ENCODE measurements around the gene VAV2.
"Not testable (repeated sequence)": the region's sequence is repeated elsewhere in the genome, so short reads cannot be mapped to it uniquely, and the experiment has no call there.

VAV2 gene

DNA sequence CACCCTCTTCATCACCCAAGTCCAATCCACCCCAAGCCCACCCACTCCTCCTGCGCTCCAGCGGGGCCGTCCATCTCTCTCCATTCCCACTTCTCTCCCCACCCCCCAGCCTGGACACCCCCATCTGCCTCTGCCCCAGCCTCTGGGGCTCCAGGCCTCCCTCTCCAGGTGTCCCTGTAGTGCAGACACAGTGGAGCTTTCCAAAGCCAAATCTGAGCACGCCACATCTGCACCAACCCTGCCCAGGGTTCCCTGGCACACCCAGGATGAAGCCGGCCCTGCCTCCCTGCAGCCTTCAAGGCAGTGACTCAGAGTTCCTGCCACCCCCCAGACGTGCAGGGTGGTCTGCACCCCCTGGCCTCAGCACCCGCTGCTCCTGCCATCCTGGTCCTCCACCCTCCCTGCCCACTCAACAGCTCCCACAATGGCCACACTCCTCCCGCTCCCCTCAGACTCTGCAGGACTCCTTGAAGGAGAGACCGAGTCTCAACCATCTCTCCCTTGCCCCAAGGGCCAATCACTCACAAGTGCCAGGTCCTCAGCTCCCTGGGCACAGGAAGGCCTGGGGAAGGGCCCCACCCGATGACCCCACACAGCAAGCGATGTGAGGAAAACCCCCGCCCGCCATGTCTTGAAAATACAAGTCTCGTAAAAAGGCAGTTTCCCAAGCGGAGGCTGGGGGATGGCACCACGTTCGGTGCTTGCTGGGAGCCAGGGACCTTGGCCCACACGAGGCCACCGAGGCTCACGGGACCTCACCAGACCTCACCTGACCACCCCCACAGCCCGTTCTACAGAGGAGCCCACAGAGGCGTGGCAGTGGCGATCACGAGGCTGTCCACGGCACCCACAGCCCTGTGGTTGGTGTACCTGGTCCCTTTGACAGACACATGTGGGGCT lies 22.2 kb downstream of the VAV2 start:
- DNase-seq (ENCODE audit: low read depth in 2 of 3, low spot score in 2 of 3): no peak

- no peak for DNase-seq (ENCODE audit: low read depth in 2 of 3, low spot score in 2 of 3)
Measured at GRCh38 chr9:133968966-133969617, 23.0 kb downstream of the VAV2 start.

GRCh38 chr9:133968428-133968827 lies 23.7 kb downstream of the VAV2 start:
- DNase-seq (ENCODE audit: low read depth in 2 of 3, low spot score in 2 of 3): no peak

DNA sequence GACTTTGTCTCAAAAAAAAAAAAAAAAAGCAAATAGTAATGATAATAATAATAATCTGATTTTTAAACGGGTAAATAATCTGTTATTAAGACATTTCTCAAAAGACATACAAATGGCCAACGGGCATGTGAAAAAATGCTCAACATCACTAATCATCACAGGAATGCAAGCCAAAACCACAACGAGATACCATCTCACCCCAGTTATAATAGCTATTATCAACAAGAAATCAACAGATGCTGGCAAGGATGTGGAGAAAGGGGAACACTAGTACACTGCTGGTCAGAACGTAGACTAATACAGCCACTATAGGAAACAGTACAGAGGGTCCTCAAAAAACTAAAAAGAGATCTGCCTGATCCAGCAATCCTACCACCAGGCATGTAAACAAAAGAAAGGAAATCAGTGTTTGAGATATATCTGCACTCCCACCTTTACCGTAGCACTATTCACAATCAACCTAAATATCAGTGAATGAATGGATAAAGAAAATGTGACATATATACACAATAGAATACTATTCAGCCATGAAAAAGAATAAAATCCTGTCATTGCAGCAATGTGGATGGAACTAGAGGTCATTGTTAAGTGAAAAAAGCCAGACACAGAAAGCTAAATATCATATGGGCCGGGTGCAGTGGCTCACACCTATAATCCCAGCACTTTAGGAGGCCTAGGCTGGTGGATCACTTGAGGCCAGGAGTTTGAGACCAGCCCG lies 24.9 kb downstream of the VAV2 start:
- DNase-seq (ENCODE audit: low read depth in 2 of 3, low spot score in 2 of 3): no peak

DNA sequence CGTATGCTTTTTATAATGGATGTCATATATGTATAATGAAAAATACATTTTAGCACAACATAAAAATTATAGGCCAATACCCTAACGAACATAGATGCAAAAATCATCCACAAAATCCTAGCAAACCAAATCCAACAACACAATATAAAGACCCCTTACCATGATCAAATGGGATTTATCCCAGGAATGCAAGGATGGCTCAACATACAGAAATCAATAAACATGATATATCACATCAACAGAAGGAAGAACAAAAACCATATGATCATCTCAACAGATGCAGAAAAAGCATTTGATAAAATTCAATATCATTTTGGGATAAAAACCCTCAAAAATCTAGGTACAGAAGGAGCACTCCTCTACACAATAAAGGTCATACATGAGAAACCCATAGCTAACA lies 27.7 kb downstream of the VAV2 start:
- DNase-seq (ENCODE audit: low read depth in 2 of 3, low spot score in 2 of 3): no peak

DNA sequence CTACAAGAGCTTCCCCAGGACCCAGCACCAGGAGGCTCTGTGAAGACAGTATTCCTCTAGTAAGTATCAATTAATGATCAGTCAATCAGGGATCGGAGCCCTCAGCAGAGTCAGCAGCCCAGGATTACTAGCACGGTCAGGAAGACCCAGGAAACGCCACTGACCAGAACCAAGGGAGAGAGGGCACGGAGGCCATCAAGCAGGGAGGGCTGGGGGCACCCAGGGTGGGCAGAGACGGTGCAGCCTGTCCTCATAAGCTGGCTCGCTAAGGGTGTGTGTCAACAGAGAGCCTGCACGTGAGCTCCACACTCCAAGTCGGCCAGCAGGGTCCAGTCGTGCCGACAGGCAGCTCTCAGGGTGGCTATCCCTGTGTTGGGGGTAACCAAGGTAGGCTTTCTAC lies 29.0 kb downstream of the VAV2 start:
- DNase-seq (ENCODE audit: low read depth in 2 of 3, low spot score in 2 of 3): no peak

- no peak for DNase-seq (ENCODE audit: low read depth in 2 of 3, low spot score in 2 of 3)
Measured at GRCh38 chr9:133962341-133962740, 29.8 kb downstream of the VAV2 start.

GRCh38 chr9:133961226-133962165 lies 30.6 kb downstream of the VAV2 start:
- DNase-seq (ENCODE audit: low read depth in 2 of 3, low spot score in 2 of 3): no peak

- no peak for DNase-seq (ENCODE audit: low read depth in 2 of 3, low spot score in 2 of 3)
Measured at GRCh38 chr9:133960568-133961129, 31.5 kb downstream of the VAV2 start.

GRCh38 chr9:133959966-133960567 lies 32.1 kb downstream of the VAV2 start:
- DNase-seq (ENCODE audit: low read depth in 2 of 3, low spot score in 2 of 3): no peak

DNA sequence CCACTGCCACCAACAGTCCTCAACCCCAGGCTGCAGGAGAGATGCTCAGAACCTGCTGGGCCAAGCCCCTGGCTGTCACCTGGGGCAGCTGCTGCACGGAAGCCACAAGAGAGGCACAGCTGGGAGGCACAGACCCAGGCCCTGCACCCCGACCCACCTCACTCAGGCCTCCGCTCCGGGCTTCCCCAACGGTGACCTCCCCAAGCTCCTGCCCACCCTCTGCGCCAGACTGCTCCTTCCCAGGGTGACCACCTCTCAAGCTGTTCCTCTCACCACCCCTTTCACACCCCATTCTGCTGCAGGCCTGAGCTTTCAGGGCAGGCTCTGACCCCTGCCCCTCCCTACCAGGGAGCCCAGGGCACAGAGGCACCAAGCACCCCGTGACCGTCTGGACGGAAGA lies 33.0 kb downstream of the VAV2 start:
- no peak for DNase-seq (ENCODE audit: low read depth in 2 of 3, low spot score in 2 of 3)

DNA sequence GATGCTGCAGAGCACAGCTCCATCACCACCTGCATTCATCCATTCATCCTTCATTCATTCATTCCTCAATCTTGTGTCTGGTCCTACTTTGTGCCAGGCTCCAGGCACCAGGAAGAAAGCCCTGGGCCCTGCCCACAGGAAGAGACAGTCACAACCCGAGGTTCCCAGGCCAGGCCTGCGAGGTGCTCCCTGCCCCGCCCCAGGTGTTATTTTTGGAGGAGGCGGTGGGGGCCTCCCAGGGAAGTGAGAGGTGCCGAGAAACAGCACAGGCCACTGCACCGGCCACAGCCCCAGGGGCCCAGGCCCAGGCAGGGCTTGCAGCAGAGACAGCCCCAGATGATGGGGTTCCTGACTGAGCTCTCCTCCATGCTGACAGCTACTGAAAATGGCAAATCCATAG lies 33.4 kb downstream of the VAV2 start:
- DNase-seq (ENCODE audit: low read depth in 2 of 3, low spot score in 2 of 3): no peak

GRCh38 chr9:133957772-133958171 lies 34.4 kb downstream of the VAV2 start:
- not testable (repeated sequence) for DNase-seq (ENCODE audit: low read depth in 2 of 3, low spot score in 2 of 3)

GRCh38 chr9:133957328-133957727 lies 34.8 kb downstream of the VAV2 start:
- no peak for DNase-seq (ENCODE audit: low read depth in 2 of 3, low spot score in 2 of 3)

DNA sequence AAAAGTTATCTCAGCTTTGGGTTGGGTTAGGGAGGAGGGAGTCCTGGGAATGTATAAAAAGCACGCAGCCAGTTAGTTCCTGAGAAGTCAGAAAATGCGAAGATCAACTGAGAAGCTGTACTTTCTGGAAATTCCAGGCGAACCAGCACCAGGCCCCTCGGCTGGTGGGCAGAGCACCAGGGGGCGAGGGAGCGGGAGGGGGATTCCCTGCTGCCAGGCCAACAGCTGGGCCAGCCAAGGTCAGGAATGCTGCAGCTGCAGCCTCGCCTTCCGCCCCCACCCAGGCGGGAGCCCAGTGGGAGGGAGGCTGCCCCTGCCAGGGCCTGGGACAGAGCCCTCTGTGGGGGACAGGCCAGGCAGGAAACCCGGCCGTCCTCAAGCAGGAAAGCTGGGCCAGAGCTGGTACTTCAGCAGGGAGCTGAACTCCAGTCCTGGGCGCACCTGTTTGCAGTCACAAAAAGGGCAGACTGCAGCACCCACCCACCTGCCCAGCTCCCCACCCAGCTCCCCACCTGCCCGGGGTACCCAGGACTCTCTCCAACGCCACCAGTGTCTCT lies 35.5 kb downstream of the VAV2 start:
- no peak for DNase-seq (ENCODE audit: low read depth in 2 of 3, low spot score in 2 of 3)

- DNase-seq (ENCODE audit: low read depth in 2 of 3, low spot score in 2 of 3): no peak
Measured at GRCh38 chr9:133955821-133956411, 36.2 kb downstream of the VAV2 start.

GRCh38 chr9:133954862-133955529 lies 37.1 kb downstream of the VAV2 start:
- DNase-seq (ENCODE audit: low read depth in 2 of 3, low spot score in 2 of 3): no peak

- DNase-seq (ENCODE audit: low read depth in 2 of 3, low spot score in 2 of 3): no peak
Measured at GRCh38 chr9:133953976-133954709, 38.0 kb downstream of the VAV2 start.

Data from activated CD8-positive, alpha-beta memory T cell treated with anti-CD3 and anti-CD28 coated beads for 48 hours (primary cell).